NCI-H187 treated with DMSO at 0.1 percent for 48 hours (cell line): ENCODE results near the gene CCIN.
"Not testable (repeated sequence)": the region's sequence is repeated elsewhere in the genome, so short reads cannot be mapped to it uniquely, and the experiment has no call there.

ENCODE experiments used
- DNase-seq: peaks from one replicate; lab custom pipeline; 2025; lab: John Stamatoyannopoulos, UW

The CCIN gene

DNA sequence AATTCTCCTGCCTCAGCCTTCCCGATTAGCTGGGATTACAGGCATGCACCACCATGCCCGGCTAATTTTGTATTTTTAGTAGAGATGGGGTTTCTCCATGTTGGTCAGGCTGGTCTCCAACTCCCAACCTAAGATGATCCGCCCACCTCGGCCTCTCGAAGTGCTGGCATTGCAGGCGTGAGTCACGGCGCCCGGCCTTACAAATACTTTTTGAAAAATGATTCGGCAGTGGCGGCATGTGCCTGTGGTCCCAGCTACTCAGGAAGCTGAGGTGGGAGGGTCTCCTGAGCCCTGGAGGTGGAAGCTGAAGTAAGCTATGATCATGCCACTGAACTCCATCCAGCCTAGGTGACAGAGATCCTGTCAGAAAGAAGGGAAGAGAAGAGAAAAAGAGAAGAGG lies 9.1 kb upstream of the CCIN start:
- DNase-seq: not testable (repeated sequence)

DNA sequence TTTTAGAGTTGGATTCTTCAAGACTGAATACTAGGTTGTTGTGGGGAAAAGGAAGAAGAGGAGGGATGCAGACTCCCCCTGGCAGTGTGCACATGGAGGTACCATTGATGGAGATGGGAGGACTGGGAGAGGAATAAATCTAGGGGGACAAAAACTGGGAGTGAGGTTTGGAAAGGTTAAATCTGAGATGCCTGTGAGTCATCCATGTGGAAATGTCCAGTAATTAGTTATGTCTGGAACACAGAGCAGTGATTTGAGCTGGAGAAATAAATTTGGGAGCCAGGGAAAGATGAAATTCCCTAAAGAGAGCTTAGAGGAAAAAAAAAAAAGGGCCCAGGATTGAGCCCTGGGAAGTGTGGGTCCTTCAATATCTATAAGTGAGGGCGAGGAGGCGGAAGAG lies 8.0 kb upstream of the CCIN start:
- no peak for DNase-seq

GRCh38 chr9:36162211-36162738 lies 6.9 kb upstream of the CCIN start:
- no peak for DNase-seq

DNA sequence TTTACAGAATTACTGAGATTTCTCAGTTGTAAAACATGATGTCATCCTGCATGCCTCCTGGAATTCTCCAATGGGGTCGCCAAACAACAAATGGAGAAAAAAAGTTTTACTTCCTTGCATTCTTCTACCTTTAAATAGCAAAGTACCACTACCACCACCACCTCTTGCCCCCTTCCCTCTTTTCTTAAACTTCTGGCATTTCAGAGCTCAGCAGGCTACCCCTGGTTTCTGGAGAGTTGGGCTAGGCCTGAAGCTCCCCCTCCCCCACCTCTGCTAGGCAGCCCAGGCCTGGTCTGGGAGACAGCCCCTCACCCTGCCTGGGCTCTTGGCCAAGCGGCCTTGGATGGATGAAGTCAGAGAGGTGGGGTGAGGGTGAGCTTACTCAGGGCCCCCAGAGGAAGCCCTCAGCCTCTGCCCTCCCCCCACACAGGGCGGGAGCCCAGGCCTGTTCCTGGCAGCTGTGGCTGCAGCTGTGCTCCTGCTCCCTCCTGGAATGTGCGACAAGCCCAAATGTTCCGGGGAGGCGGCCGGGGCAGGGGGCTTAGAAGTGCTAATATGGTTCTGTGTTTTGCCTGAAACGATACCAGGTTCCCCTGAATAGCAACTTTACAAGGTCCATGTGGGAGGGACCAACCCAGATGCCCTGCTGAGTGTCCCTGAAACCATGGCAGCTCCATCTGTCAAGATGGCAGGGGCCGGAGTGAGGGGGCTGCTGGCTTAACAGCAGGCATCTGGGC lies 6.0 kb upstream of the CCIN start:
- no peak for DNase-seq

- DNase-seq: no peak
Measured at GRCh38 chr9:36163786-36164170, 5.4 kb upstream of the CCIN start.

DNA sequence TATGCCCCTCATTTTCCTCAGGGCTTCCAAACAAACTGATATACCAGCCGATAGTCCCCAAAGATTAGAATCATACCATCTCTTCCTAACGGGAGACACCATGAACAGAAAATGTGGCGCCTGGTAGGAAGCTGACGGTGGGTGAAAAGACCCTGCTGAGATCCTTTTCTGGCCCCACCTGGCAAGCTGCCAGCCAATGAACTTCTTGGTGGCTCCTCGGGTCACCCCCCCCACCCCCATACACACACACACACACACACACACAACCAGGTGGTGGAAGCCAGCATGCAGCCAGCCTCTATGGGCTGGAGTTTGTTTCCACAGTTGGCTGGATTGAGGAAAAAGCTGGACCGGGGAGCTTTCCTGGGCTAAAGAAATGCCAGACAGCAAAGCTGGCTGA lies 4.8 kb upstream of the CCIN start:
- DNase-seq: no peak

DNA sequence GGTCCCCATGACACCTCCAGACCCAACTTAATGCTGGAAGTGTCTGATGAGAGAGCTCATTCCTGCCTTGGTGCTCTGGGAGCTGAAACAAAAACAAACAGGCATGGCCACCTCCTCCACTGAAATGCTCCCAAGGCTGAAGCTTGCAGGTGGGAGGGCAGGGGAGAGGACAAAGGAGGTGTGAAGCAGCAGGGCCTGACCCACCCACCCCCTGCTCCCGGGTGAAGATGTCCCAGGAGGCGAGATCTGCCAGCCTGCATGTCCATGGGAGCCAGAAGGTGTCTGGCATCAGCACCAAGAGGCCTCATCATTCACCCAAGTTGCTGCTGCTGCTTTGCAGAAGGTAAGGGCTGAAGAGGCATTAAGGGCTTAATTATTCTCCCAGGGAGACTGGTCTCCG lies 4.2 kb upstream of the CCIN start:
- no peak for DNase-seq

DNA sequence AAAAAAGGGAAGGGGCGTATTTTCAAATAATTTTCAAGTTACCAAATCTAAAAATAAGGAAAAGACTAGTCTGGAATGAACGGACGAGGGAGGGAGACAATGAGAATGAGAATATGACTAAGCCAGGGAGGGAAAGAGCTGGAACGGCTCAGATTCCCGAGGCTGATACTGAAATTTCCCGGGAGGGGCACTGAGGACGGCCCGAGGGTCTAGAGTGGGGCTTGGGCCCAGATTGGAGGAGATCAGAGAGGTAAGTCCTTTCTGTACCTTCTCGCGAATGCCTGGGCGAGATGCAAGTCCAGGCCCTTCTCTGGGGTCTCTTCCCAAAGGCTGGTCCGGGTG lies 3.4 kb upstream of the CCIN start:
- DNase-seq: no peak

GRCh38 chr9:36166168-36166927 lies 2.8 kb upstream of the CCIN start:
- no peak for DNase-seq

DNA sequence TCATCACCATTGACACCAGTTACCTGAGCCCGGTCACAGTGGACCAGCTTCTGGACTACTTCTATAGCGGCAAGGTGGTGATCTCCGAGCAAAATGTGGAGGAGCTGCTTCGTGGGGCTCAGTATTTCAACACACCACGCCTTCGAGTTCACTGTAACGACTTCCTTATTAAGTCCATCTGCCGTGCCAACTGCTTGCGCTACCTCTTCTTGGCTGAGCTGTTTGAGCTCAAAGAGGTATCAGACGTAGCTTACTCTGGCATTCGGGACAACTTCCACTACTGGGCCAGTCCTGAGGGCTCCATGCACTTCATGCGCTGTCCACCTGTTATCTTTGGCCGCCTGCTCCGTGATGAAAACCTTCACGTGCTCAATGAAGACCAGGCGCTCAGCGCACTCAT lies 520 bp downstream of the CCIN start:
- DNase-seq: no peak

DNA sequence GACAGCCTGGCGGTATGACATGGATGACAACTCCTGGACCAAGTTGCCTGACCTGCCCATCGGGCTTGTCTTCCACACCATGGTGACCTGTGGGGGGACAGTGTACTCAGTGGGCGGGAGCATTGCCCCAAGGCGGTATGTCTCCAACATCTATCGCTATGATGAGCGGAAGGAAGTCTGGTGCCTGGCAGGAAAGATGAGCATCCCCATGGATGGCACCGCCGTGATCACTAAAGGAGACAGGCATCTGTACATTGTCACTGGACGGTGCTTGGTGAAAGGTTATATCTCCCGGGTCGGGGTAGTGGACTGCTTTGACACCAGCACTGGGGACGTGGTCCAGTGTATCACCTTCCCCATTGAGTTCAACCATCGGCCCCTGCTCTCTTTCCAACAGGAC lies 1.3 kb downstream of the CCIN start:
- DNase-seq: no peak

DNA sequence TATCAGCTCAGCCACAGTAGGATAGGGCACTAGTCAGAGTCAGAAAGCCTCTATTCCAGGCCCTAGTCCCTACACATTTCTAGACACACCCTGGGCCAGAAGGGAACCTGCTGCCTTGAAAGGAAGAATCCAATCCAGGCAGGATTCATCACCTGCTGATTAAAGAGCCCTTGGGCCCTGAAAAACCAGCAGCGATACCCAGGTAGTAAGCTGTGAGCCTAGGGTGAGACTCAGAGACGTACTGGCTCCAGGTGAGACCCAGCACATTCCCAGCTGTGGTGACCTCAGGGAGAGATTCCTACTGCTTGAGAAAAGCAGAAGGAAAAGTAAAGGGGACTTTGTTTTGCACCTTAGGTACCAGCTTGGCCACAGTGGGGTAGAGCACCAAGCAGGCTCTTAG lies 4.7 kb downstream of the CCIN start:
- no peak for DNase-seq

- DNase-seq: no peak
Measured at GRCh38 chr9:36174271-36174670, 5.1 kb downstream of the CCIN start.

GRCh38 chr9:36174731-36175130 lies 5.5 kb downstream of the CCIN start:
- no peak for DNase-seq

DNA sequence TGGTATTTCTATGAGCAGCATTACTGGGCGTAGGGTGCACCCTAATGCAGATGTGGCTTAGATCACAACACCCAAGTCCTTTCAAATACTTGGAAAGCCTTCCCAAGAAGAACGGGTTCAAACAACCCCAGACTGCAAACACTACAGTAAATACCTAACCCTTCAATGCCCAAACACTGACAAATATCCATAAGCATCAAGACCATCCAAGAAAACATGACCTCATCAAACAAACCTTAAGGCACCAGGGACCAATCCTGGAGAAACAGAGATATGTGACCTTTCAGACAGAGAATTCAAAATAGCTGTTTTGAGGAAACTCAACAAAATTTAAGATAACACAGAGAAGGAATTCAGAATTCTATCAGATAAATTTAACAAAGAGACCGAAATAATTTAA lies 6.0 kb downstream of the CCIN start:
- not testable (repeated sequence) for DNase-seq

- DNase-seq: not testable (repeated sequence)
Measured at GRCh38 chr9:36176496-36176895, 7.3 kb downstream of the CCIN start.

DNA sequence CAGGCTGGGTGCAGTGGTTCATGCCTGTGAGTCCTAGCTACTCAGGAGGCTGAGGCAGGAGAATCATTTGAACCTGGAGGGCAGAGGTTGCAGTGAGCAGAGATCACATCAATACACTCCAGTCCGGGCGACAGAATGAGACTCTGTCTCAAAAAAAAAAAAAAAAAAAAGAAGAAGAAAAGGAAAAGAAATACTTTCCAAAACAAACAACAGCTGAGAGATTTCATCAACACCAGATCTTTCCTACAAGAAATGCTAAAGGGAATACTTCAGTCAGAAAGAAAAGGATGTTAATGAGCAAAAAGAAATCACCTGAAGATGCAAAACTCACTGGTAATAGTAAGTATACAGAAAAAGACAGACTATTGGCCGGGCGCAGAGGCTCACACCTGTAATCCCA lies 8.4 kb downstream of the CCIN start:
- DNase-seq: no peak

DNA sequence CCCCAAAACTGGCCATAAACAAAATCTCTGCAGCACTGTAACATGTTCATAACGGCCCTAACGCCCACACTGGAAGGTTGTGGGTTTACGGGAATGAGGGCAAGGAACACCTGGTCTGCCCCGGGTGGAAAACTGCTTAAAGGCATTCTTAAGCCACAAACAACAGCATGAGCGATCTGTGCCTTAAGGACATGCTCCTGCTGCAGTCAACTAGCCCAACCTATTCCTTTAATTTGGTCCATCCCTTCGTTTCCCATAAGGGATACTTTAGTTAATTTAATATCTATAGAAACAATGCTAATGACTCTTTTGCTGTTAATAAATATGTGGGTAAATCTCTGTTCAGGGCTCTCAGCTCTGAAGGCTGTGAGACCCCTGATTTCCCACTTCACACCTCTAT lies 11.1 kb downstream of the CCIN start:
- DNase-seq: not testable (repeated sequence)

GRCh38 chr9:36187414-36187813 lies 18.2 kb downstream of the CCIN start:
- no peak for DNase-seq

- DNase-seq: no peak
Measured at GRCh38 chr9:36188212-36188611, 19.0 kb downstream of the CCIN start.

DNA sequence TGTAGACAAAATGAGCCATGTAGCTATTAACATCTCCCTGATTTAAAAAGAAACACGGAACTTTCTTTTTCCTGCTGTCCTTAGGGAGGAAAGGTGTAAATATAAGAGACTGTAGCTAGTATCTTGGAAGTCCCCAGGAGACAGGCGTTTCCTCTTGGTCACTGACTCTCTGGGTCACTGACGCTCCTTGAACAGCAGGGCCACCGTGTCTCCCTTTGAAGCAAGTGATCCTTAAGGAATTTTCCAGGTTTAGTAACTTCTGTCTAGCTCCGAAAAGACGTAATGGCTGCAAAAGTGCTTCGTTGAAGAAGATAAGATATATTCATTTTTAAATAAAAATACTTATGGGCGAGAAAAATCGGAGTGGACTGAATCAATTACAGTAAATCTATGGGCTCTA lies 20.8 kb downstream of the CCIN start:
- DNase-seq: no peak

GRCh38 chr9:36190388-36191289 lies 21.5 kb downstream of the CCIN start, which contains the start of gene CLTA:
CLTA (plus strand) TSS chr9:36190921; CDS start chr9:36191057, 136 bp downstream.
- DNase-seq: peak; percentile 92

- no peak for DNase-seq
Measured at GRCh38 chr9:36191290-36191645, 22.1 kb downstream of the CCIN start.
